GM12873 (cell line): ENCODE measurements around the gene KIF1B.

Experiments
- CTCF ChIP-seq: IDR thresholded peaks from 2 replicates; pipeline ENCODE4 v1.5.1; 2012; ENCODE audit warnings: low read depth, mild to moderate bottlenecking, moderate library complexity, low read length, control low read depth; ENCODE audit not compliant: insufficient read depth; ENCODE audit errors: missing control alignments

The KIF1B gene

GRCh38 chr1:10340930-10341590 lies 130.7 kb downstream of the KIF1B start:
- TF ChIP-seq CTCF: no peak

DNA sequence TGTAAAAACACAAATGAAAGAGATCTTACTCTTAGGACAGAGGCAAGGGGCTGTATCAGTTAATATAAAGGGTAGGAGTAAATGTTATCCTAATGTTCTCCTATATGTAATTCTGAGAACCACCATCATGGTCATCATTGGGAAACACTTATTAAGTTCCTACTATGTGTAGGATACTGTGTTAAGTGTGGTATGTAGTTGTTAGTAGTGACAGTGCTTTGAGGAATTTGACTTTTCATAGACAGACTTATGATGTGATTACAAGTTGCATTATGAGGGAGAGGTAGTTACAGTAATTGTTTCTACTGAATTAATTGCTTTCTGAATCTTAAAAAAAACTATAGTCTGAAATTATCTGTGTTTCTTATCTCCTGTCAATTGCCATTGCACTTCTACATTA lies 136.7 kb downstream of the KIF1B start:
- no peak for TF ChIP-seq CTCF

DNA sequence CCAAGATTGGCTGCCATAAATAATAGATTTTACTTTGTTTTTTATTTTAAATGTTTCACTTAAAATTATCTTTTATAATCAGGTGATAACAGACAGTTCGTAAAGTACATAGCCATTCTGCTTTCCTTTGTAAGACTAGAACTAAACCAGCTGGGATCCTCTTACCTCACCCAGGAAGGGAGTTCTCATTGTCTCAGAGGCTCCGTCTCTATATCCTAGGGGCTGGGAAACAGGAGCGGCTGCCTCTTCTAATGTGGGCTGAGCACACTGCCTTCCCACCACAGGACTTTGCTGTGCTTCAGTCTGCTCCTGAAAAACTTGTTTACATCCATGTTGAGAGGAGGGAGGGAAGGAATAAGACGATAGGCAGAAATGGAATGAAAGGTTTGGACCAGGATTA lies 142.9 kb downstream of the KIF1B start:
- TF ChIP-seq CTCF: no peak

GRCh38 chr1:10353693-10354092 lies 143.3 kb downstream of the KIF1B start:
- no peak for TF ChIP-seq CTCF

DNA sequence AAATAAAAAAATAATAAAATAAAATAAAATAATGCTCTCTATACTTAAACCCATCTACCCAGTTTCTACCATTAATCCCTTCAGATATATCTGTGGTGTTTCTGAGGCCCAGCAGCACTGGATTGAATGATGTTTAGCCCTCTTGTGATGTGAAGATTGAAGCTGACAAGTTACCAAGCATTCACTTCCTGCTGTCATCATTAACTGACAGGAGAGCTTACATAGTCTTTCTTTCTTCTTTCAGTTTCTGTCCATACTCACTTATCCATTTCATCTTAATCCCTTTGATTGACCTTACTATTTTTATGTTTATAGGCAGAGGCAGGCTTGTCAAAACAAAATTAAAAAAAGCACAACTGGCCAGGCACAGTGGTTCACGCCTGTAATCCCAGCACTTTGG lies 149.7 kb downstream of the KIF1B start:
- no peak for TF ChIP-seq CTCF

DNA sequence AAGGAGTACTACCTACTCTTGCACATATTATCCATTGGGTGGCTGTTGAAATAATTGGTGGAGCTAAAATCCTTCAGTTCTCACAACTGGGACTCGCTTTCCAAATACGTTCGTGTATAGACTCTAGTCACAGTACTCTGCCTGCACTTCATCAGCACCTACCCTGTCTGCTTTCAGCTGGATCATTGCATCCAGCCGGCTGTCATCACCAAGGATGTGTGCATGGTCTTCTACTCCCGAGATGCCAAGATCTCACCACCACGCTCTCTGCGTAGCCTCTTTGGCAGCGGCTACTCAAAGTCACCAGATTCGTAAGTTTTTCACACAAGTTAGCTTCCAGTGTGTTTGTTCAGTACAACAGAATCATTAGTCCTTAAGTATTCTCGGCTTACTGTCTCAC lies 151.1 kb downstream of the KIF1B start:
- no peak for TF ChIP-seq CTCF

DNA sequence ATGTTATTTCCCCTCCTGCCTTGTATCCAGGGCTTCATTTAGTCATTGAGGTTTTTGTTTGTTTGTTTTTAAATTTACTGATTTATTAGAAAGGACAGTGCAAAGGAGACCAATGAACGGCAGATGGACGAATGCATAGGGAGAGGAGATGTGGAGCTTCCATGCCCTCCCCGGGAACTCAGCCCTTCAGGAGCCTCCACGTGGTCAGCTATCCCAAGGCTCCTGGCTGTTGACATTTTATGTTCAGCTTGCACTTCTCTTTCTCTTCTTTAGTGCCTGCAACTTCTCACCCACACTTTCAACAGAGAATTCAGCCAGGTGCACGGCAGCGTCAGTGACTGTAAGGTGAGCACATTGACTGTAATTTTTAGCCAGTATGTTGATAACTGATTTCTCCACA lies 157.8 kb downstream of the KIF1B start:
- no peak for TF ChIP-seq CTCF
